HG02973 (cell line): ENCODE data around the gene ITCH.
"Not testable (repeated sequence)": the region's sequence is repeated elsewhere in the genome, so short reads cannot be mapped to it uniquely, and the experiment has no call there.

Source experiments
- ATAC-seq: cut with Tn5 transposase; IDR thresholded peaks from one replicate; pipeline ENCODE4 v1.9.1; 2021; ENCODE audit warnings: moderate library complexity; ENCODE audit not compliant: unreplicated experiment

Gene ITCH

DNA sequence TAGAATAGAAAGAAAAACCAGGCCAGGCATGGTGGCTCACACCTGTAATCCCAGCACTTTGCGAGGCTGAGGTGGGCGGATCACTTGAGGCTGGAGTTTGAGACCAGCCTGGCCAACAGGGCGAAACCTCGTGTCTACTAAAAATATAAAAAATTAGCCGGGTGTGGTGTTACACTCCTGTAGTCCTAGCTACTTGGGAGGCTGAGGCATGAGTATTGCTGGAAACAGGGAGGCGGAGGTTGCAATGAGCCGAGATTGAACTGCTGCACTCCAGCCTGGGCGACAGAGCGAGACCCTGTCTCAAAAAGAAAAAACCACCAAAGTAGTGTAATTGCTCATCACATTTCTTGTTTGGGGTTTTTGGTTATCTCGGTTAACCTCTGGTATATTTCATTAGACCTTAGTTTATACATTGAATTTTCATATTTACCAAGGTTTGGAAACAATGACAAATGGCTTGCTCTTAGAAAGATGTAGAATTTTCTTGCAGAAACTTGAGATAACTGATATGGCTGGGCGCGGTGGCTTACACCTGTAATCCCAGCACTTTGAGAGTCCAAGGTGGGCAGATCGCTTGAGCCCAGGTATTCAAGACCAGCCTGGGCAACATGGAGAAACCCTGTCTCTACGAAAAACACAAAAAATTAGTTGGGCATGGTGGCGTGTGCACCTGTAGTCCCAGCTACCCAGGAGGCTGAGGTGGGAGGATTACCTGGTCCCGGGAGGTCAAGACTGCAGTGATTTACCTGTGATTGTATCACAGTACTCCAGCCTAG, 14.2 kb downstream of the ITCH start:
- peak; percentile 77 for ATAC-seq

DNA sequence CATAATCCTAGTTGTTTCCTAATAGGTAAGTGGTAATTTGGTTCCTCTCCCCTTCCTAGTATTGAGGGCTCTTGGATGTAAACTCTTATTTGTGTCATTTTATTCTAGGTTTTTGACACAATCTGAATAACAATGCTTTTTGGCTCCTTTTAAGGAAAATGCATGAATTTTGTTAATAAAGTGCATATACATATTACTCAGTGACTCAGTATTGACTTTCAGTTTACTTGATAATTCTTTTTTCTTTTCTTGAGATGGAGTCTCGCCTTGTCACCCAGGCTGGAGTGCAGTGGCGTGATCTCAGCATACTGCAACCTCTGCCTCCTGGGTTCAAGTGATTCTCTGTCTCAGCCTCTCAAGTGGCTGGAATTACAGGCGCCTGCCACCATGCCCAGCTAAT, 19.1 kb downstream of the ITCH start:
- ATAC-seq: no peak

DNA sequence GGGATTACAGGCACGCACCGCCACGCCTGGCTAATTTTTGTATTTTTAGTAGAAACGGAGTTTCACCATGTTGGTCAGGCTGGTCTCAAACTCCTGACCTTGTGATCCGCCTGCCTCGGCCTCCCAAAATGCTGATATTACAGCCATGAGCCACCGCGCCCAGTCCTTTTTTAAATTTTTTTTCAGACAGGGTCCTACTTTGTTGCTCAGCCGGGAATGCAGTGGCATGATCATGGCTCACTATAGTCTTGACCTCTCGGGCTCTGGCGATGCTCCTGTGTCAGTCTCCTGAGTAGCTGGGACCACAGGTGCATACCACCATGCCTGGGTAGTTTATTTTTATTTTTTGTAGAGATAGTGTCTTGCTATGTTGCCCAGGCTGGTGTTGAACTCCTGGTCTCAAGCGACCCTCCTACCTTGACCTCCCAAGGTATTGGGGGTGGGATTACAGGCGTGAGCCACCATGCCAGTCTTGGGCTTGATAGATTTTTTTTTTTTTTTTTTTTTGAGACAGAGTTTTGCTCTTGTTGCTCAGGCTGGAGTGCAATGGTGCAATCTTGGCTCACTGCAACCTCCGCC, 19.9 kb downstream of the ITCH start:
- not testable (repeated sequence) for ATAC-seq

DNA sequence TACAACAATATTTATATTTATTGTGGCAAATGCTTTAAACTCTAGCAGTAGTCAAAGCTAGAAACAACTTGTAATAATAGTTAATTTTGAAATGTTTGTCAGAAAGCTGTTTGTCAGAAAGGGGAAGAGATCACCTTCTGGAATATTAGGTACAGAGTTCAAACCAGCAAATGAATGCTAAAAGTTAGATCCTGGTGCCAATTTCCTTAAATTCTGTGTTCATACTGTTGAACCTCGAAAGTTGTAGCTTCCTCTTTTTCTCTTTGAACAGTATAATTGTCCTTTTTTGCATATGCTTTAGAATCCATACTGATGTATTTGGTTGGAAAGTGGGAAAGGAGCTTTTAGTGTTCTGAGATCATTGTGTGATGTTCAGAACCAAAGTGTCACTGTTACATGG, 22.4 kb downstream of the ITCH start:
- ATAC-seq: no peak

DNA sequence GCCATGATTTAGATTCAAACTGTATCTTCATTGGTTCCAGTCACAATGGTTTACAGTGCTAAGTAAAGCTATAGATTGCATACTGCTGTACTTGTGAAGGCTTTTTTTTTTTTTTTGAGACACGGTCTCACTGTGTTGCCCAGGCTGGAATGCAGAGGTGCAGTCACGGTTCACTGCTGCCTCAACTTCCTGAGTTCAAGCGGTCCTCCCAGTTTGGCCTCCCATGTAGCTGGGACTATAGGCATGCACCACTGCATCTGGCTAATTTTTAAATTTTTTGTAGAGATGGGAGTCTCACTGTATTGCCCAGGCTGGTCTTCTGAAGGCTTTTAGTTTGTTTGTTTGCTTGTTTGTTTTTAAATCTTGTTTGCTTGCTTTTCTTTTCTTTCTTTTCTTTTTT, 24.9 kb downstream of the ITCH start:
- ATAC-seq: no peak

DNA sequence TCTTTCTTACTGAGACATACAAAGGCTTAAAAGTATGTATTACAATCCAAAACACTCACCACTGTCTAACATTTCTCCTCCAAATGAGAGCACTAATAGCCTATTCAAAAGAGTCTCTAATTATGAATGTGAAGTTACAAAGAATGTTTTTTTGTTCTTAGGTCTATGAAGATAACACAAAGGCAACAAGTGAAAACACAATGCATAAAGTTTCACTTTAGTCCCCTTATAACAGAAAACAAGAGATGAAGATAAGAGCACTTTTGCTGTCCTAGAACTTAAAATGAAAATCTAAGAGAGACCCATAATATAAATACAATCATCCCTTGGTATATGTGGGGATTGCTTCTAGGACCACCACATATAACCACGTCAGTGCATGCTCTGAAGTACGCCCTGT, 25.6 kb downstream of the ITCH start:
- ATAC-seq: no peak

DNA sequence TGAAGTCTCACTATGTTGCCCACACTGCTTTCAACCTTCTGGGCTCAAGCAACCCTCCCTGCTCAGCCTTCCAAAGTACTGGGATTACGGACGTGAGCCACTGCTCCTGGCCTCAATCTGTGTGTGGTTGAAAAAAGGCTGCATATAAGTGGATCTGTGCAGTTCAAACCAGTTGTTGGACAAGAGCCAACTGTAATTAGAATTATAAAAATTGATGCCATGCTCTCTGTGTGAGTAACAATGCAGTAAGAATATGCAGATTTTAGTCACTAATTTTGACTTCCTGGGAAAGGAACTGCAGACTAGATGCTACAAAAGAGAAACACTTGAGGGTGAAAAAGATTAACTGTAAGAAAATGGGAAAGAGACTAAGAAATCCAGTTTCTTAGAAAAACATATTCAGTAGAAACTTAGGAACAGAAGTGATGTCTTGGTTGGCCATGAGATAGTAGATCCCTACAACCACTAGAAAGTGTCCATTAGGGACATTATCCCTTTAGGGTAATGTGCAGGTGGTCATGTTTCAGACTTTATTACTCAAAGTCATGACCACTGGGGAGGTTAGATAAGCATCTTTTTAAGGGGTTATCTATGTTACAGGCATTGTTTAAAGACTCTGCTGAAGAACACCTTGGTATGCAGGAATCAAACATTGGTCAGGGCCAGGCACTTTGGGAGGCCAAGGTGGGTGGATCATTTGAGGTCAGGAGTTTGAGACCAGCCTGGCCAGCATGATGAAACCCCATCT, 26.3 kb downstream of the ITCH start:
- ATAC-seq: no peak

DNA sequence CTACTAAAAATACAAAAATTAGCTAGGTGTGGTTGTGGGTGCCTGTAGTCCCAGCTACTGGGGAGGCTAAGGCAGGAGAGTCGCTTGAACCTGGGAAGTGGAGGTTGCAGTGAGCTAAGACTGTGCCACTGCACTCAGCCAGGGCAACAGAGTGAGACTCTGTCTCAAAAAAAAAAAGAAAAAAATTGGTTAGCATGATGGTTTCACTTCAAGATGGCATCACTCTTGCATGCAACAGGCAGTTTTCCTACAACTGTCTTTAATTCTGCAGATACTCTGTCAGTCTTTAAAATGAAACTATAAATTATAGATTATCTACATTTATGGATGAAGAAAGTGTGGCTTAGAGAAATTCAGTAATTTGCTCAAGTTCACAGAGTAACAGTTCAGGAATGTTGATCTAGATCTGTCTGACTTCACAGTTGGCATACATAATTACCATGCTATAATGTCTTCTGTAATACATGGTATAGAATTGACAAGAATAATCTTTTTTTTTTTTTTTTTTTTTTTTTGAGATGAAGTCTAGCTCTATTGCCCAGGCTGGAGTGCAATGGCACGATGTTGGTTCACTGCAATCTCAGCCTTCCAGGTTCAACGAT, 27.0 kb downstream of the ITCH start:
- ATAC-seq: no peak

DNA sequence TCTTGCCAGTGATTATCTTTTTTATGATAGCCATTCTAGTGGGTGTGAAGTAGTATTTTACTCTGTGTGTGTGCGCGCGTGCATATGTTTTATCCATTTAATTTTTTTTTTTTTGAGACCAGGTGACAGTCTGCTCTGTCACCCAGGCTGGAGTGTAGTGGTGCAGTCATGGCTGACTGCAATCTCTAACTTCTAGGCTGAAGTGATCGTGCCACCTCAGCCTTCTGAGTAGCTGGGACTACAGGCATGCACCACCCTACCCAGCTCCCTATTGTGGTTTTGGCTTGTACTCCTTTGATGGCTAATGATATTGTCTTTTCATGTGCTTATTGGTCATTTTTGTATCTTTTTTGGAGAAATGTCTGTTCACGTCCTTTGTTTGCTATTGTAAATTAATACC, 33.3 kb downstream of the ITCH start:
- ATAC-seq: no peak

DNA sequence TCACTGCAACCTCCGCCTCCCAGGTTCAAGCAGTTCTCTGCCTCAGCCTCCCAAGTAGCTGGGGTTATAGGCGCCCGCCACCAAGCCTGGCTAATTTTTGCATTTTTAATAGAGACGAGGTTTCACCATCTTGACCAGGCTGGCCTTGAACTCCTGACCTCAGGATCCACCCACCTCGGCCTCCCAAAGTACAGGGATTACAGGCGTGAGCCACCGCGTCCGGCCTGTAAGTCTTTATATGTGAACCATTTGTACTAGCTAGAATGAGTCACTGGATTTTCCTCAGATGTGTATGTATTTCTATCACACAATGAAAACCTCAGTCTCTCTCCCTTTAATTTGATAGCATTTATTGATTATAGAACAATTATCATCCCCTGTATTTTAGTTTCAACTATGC, 34.0 kb downstream of the ITCH start:
- ATAC-seq: no peak

DNA sequence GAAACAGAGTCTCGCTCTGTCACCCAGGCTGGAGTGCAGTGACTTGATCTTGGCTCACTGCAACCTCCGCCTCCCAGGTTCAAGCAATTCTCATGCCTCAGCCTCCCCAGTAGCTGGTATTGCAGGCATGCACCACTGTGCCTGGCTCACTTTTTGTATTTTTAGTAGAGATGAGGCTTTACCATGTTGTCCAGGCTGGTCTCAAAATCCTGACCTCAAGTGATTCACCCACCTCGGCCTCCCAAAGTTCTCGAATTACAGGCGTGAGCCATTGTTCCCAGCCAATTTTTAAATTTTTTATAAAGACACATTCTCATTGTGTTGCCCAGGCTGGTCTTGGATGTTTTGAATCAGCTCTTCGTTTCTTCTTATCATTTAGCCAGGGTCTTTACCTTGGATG, 37.7 kb downstream of the ITCH start:
- not testable (repeated sequence) for ATAC-seq

DNA sequence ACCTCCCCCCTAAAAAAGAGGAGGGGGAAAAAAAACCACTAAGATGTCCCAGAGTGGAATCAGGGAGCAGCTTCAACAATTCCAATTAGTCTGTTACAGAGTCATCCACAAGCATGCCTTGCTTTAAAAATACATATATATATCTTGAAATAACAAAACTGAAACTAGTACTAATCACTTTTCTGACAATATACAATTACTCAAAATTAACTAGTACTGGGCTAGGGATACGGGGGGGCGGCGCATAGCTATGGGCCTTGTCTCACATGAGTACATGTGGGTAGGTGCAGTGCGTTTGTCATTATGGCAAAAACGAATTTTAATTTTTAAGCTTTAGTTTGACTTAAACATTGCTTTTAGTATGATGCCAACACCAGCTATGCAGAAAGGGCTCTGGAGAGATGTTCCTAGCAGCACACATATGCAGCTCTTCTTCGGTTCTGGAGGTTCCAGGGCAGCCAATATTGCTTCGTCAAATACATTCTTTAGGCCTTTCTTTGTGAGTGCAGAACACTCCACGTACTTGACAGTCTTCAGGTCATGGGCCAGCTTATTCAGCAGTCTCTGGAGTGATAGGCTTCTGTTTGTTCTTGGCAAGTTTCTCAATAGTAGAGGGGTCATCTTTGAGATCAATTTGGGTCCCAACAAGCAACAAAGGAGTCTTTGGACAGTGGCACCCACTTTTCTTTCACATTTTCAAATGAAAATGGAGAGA, 38.8 kb downstream of the ITCH start:
- ATAC-seq: no peak

DNA sequence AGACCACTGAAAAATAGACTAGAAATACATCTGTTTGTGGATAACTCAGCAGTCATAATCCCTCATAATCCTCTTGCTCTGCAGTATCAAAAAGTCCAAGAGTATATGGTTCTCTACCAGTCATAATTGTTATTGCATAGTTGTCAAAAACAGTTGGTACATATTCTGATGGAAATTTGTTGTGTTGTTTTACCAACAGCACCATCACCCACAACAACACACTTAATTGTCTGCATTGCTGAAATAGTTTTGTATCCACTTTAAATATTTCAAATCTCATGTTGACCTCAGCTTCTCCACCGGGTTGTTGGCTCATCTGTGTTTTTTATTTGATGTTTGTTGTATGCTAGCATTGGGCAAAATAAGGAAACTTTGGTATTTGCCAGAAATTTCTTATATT, 39.4 kb downstream of the ITCH start:
- ATAC-seq: no peak

DNA sequence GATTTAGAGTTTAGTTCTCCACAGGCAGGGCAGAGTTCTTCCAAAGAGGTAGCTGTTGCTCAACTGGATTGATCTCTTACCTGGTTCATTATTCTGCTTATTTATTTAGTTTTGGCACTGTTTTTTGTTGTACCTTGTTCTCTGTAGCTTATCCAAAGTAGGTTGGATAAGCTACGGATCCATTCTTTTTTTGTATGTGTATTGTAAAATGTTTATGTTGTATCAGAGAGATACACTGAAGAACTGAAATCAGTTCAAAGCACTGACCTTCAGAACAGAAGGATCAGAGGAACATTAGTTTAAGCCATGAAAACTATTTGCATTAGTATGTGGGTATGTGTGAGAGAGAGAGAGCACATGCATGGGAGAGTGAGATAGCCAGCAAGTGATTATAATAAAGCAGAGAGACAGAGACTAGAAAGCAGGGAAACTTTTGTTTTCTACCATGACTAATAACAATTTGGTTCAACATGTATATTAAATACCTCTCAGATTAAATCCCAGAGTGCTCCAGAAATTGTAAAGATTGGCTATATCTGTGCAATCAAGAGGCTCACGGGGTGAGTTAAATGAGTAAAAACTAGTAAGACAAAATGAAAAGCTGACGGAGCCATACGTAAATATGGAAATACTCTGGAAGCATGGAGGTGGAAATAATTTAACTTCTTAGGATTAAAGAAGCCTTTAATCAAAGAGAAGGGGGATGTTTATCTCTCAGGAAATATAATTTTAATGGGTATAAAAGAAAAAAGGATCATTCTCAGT, 40.2 kb downstream of the ITCH start:
- ATAC-seq: no peak

DNA sequence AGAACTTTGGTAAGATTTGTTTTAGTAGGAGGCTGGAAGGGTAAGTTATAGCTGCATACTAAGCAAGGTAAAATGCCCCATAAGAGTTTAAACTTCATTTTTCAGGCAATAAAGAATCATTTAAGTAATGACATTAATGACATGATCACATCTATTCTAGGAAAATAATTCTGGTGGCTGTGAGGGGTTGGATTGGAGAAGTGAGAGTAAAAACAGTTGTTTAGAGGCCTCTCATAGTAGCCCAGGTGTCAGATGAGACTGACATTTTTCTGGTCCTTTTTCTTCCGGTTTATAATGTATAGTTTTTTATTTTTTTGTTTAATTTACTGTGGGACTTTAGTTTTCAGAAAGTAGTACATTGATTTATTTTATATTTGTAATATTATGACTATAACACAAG, 40.8 kb downstream of the ITCH start:
- no peak for ATAC-seq

DNA sequence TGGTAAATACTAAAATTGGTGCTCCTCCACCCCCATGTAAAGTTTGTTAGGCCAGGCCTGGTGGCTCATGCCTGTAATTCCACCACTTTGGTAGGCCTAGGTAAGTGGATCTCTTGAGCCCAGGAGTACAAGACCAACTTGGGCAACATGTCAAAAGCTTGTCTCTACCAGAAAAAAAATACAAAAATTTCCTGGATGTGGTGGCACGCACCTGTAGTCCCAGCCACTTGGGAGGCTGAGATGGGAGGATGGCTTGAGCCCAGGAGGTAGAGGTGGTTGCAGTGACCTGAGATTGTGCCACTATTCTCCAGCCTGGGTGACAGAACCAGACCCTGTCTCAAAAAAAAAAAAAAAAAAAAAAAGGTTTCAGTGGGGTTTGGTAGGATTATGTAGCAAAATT, 41.7 kb downstream of the ITCH start:
- no peak for ATAC-seq

DNA sequence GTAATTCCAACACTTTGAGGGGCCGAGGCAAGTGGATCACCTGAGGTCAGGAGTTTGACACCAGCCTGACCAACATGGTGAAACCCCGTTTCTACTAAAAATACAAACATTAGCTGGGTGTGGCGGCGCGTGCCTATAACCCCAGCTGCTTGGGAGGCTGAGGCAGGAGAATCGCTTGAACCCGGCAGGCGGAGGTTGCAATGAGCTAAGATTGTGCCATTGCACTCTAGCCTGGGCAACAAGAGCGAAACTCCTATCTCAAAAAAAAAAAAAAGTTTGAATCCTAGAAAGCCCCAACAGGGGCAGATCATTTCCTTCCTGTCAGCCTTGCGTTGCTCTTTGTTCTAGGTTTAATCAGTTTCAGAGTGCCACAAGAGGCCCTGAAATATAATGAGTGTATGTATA, 42.2 kb downstream of the ITCH start:
- ATAC-seq: not testable (repeated sequence)

DNA sequence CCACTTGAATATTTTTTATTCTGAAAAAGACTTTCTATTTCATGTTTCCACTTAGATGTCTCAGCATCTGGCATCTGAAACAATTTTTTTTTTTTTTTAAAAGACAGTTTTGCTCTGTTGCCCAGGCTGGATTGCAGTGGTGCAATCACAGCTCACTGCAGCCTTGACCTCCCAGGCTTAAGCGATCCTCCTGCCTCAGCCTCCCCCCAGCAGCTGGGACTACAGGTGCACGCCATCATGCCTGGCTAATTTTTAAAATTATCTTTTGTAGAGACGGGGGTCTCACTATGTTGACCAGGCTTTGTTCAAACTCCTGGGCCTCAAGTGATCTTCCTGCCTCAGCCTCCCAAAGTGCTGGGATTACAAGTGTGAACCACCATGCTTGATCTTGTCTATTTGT, 42.9 kb downstream of the ITCH start:
- not testable (repeated sequence) for ATAC-seq

DNA sequence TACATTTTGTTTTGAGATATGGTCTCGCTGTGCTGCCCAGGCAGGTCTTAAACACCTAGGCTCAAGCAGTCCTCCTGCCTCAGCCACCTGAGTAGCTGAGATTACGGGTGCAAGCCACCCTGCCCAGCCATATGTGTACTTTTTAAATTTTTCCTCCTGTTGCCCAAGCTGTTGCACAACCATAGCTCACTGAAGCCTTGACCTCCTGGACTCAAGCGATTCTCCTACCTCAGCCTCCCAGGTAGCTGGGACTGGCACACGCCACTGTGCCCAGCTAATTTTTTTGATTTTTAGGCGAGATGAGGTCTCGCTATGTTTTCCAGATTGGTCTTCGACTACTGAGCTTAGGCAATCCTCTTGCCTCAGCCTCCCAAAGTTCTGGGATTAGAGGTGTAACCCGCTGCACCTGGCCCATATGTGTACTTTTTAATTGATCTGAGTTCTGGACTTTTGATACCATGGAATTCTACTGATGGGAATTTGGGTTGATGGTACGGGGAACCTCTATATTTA, 44.9 kb downstream of the ITCH start:
- ATAC-seq: no peak

DNA sequence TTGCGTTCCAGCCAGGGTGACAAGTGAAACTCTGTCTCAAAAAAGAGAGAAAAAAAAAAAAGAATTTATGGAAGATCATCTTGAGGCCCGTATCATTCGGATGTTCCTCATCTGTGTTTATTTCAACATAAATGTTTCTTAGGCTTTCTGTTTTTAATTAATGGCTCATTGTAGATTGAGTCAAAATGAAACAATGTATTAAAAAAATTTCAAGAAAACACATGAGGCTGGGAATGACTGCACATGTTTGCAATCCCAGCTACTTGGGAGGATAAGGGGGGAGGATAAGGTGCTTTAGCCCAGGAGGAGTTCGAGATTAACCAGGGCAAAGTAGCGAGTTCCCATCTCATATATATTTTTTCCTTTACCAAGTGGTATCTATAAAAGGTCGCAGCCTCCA, 47.3 kb downstream of the ITCH start:
- no peak for ATAC-seq
